Measurements from ENCODE around the gene FZR1. TPM values are rescaled to one million over a fixed set of nuclear protein-coding genes. Genes with fewer than 3 reads are reported as not detected.

The FZR1 gene
- total and polyA plus RNA-seq, 9 of the 15 experiments (the other 6 are each of a cell fraction or from before 2014, with no cell fraction given) = 0.18 to 48.0 (median 22.2) TPM

- Histone ChIP-seq H3K4me3 (peak within 1 kb of the TSS; percentile 85), H4K20me1 (replicated peaks; ENCODE audit: control insufficient read depth, insufficient read depth, low read length) (no peaks in the 10 kb centered on the region), H3K27ac (ENCODE audit: extremely low read depth, low read depth, low read length) (peak within 1 kb of the TSS; percentile 100), H3K9me3 (replicated peaks; ENCODE audit: control insufficient read depth, insufficient read depth, low read depth, low read length) (no peaks in the 10 kb centered on the region), H3K9me1 (ENCODE audit: control insufficient read depth, insufficient read depth, low read length) (no peaks in the 10 kb centered on the region), H2AFZ (ENCODE audit: low read depth, low read length) (peak within 1 kb of the TSS; percentile 100), H3K9ac (ENCODE audit: insufficient read depth in 1 of 2, low read depth in 2 of 2, low read length in 2 of 2) (peak within 1 kb of the TSS; percentile 98 to 99), H3K27me3 (ENCODE audit: control insufficient read depth in 2 of 2, insufficient read depth in 2 of 2, low read length in 2 of 2) (no peaks in the 10 kb centered on the region), H3K36me3 (ENCODE audit: control insufficient read depth, insufficient read depth, low read length) (peaks cover 30% of the 10 kb centered on the region), H3K79me2 (ENCODE audit: control insufficient read depth, insufficient read depth, low read length) (peaks cover 38% of the 10 kb centered on the region), H3K4me1 (replicated peaks in 1 of 2; ENCODE audit: control insufficient read depth in 2 of 2, insufficient read depth in 2 of 2, low read length in 2 of 2) (peaks cover 18 to 33% of the 10 kb centered on the region in 2 experiments; a peak in 4 of 5 replicates), H3K4me2 (ENCODE audit: insufficient read depth, low read length) (peak within 1 kb of the TSS; percentile 100)
- WGBS (ENCODE audit: insufficient coverage, low coverage, missing lambda C conversion rate) = 1% methylated on average over 43 of the region's 52 CpGs
- peak; percentile 99 for FAIRE-seq
- no TSS peak for BruUV-seq (replicated peaks)
- in situ Hi-C loops (cut with MboI) (no loop called here), intact Hi-C loops (cut with micrococcal nuclease) (no loop called here)
- ChIA-PET CTCF (ENCODE audit: low intra/inter-chr PET ratio) (no interaction called here), POLR2A (interaction anchor here (0.6 to 2.0 kb wide), 7 partner anchors 12 to 170 kb away, joined by 3 to 9 read pairs (median 3); partner anchors contain the start of gene SMIM24)
- ATAC-seq = peak; percentile 97
- peak; percentile 95 to 99 (median 98) for DNase-seq (ENCODE audit: extremely low read depth in 1 of 4, low spot score in 3 of 4)
- TF ChIP-seq ARID3A (IDR thresholded peaks at IDR 0.05; ENCODE audit: borderline replicate concordance, low read depth, low read length) = peak; percentile 43; the same call in 1 of the 2 replicates
- peak; percentile 62; the same call in 1 of the 2 replicates for TF ChIP-seq BRD4 (IDR thresholded peaks at IDR 0.05)
- 0 out of 2 replicates have a peak, but pooled peaks have one; percentile 20 for TF ChIP-seq ZNF282 (CRISPR knock-in tag; IDR thresholded peaks at IDR 0.05)
- TF ChIP-seq SAFB2 (IDR thresholded peaks at IDR 0.05; ENCODE audit: borderline replicate concordance, low read depth, low read length, severe bottlenecking) = no peak
- peak; percentile 48 for TF ChIP-seq NFIC (IDR thresholded peaks at IDR 0.05)
- TF ChIP-seq HSF4 (CRISPR knock-in tag; IDR thresholded peaks at IDR 0.05; ENCODE audit: borderline replicate concordance) = no peak
- peak; percentile 55; the same call in 1 of the 2 replicates for TF ChIP-seq ZNF830 (CRISPR knock-in tag; IDR thresholded peaks at IDR 0.05)
- no peak for TF ChIP-seq CHD2 (IDR thresholded peaks at IDR 0.05; ENCODE audit: low read depth, low read length)
- TF ChIP-seq, protein P1, sequence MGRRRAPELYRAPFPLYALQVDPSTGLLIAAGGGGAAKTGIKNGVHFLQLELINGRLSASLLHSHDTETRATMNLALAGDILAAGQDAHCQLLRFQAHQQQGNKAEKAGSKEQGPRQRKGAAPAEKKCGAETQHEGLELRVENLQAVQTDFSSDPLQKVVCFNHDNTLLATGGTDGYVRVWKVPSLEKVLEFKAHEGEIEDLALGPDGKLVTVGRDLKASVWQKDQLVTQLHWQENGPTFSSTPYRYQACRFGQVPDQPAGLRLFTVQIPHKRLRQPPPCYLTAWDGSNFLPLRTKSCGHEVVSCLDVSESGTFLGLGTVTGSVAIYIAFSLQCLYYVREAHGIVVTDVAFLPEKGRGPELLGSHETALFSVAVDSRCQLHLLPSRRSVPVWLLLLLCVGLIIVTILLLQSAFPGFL (CRISPR knock-in tag; IDR thresholded peaks at IDR 0.05) = 0 out of 2 replicates have a peak, but pooled peaks have one; percentile 68
- TF ChIP-seq, protein P2, sequence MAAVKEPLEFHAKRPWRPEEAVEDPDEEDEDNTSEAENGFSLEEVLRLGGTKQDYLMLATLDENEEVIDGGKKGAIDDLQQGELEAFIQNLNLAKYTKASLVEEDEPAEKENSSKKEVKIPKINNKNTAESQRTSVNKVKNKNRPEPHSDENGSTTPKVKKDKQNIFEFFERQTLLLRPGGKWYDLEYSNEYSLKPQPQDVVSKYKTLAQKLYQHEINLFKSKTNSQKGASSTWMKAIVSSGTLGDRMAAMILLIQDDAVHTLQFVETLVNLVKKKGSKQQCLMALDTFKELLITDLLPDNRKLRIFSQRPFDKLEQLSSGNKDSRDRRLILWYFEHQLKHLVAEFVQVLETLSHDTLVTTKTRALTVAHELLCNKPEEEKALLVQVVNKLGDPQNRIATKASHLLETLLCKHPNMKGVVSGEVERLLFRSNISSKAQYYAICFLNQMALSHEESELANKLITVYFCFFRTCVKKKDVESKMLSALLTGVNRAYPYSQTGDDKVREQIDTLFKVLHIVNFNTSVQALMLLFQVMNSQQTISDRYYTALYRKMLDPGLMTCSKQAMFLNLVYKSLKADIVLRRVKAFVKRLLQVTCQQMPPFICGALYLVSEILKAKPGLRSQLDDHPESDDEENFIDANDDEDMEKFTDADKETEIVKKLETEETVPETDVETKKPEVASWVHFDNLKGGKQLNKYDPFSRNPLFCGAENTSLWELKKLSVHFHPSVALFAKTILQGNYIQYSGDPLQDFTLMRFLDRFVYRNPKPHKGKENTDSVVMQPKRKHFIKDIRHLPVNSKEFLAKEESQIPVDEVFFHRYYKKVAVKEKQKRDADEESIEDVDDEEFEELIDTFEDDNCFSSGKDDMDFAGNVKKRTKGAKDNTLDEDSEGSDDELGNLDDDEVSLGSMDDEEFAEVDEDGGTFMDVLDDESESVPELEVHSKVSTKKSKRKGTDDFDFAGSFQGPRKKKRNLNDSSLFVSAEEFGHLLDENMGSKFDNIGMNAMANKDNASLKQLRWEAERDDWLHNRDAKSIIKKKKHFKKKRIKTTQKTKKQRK (IDR thresholded peaks at IDR 0.05; ENCODE audit: borderline replicate concordance, low read depth, low read length) = no peak
- no peak for TF ChIP-seq POLR2AphosphoS2 (IDR thresholded peaks at IDR 0.05; ENCODE audit: low read length)
- TF ChIP-seq, protein P3, sequence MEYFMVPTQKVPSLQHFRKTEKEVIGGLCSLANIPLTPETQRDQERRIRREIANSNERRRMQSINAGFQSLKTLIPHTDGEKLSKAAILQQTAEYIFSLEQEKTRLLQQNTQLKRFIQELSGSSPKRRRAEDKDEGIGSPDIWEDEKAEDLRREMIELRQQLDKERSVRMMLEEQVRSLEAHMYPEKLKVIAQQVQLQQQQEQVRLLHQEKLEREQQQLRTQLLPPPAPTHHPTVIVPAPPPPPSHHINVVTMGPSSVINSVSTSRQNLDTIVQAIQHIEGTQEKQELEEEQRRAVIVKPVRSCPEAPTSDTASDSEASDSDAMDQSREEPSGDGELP (CRISPR knock-in tag; IDR thresholded peaks at IDR 0.05; ENCODE audit: borderline replicate concordance) = peak; percentile 87
- peak; percentile 99 for TF ChIP-seq RBBP5 (IDR thresholded peaks at IDR 0.05; ENCODE audit: borderline replicate concordance, insufficient read depth, low read length, poor library complexity, severe bottlenecking)
- no peak for TF ChIP-seq XRCC4 (IDR thresholded peaks at IDR 0.05; ENCODE audit: extremely low read depth, insufficient read depth, insufficient read length)
Measured at GRCh38 chr19:3500429-3501101, 5.5 kb upstream of the FZR1 start, which contains the start of gene DOHH. Gene DOHH (minus strand): TSS chr19:3500674. CDS start chr19:3496814, 3,860 bp downstream.
